M059J (cell line): ENCODE results near the gene DIS3L2. TPM values are rescaled to one million over a fixed set of nuclear protein-coding genes. Genes with fewer than 3 reads are reported as not detected.

Experiments
- DNase-seq: peaks from one replicate; pipeline ENCODE4 v3.0.0-alpha.2; 2012; ENCODE audit warnings: low read depth
- total RNA-seq: library from RNA; depleted of rRNA; stranded (reverse); fragments of >200 nt; shearing (Covaris generic); gene quantifications from 2 replicates; pipeline ENCODE4 v1.2.3, GENCODE V29; 2014

The DIS3L2 gene
- total RNA-seq, 1 experiment from 2014 or later, result 10.6 TPM

- no peak for DNase-seq
Measured at GRCh38 chr2:232263295-232263694, 301.8 kb downstream of the DIS3L2 start.

- no peak for DNase-seq
Measured at GRCh38 chr2:232264081-232264480, 302.6 kb downstream of the DIS3L2 start.

GRCh38 chr2:232265329-232265728 is 303.8 kb downstream of the DIS3L2 start:
- DNase-seq, result no peak

GRCh38 chr2:232268636-232269165 is 307.2 kb downstream of the DIS3L2 start:
- no peak for DNase-seq

- no peak for DNase-seq
Measured at GRCh38 chr2:232269867-232270266, 308.4 kb downstream of the DIS3L2 start.

GRCh38 chr2:232273903-232274643 is 312.6 kb downstream of the DIS3L2 start:
- DNase-seq, result no peak

GRCh38 chr2:232275670-232276069 is 314.2 kb downstream of the DIS3L2 start:
- DNase-seq, result no peak

- no peak for DNase-seq
Measured at GRCh38 chr2:232276084-232276732, 314.7 kb downstream of the DIS3L2 start.

GRCh38 chr2:232276733-232277313 is 315.3 kb downstream of the DIS3L2 start:
- no peak for DNase-seq

GRCh38 chr2:232278534-232278933 is 317.0 kb downstream of the DIS3L2 start:
- DNase-seq, result no peak

GRCh38 chr2:232280341-232280740 is 318.8 kb downstream of the DIS3L2 start:
- no peak for DNase-seq

- DNase-seq, result no peak
Measured at GRCh38 chr2:232281858-232282507, 320.5 kb downstream of the DIS3L2 start.

GRCh38 chr2:232282508-232283055 is 321.1 kb downstream of the DIS3L2 start:
- no peak for DNase-seq

GRCh38 chr2:232286001-232286868 is 324.7 kb downstream of the DIS3L2 start:
- DNase-seq, result no peak

GRCh38 chr2:232287316-232287715 is 325.8 kb downstream of the DIS3L2 start:
- DNase-seq, result no peak

- DNase-seq, result no peak
Measured at GRCh38 chr2:232288489-232289030, 327.0 kb downstream of the DIS3L2 start.

GRCh38 chr2:232290668-232291067 is 329.2 kb downstream of the DIS3L2 start:
- DNase-seq, result no peak

- DNase-seq, result no peak
Measured at GRCh38 chr2:232291343-232291742, 329.8 kb downstream of the DIS3L2 start.

- peak; percentile 56 for DNase-seq
Measured at GRCh38 chr2:232292395-232293154, 331.1 kb downstream of the DIS3L2 start.

- no peak for DNase-seq
Measured at GRCh38 chr2:232293191-232293590, 331.7 kb downstream of the DIS3L2 start.
